ENCODE data around the gene LHPP. TPM values are rescaled to one million over a fixed set of nuclear protein-coding genes. Genes with fewer than 3 reads are reported as not detected.

The LHPP gene
- polyA plus RNA-seq, 5 donors: 11.4 to 17.7 (median 13.0) TPM

DNA sequence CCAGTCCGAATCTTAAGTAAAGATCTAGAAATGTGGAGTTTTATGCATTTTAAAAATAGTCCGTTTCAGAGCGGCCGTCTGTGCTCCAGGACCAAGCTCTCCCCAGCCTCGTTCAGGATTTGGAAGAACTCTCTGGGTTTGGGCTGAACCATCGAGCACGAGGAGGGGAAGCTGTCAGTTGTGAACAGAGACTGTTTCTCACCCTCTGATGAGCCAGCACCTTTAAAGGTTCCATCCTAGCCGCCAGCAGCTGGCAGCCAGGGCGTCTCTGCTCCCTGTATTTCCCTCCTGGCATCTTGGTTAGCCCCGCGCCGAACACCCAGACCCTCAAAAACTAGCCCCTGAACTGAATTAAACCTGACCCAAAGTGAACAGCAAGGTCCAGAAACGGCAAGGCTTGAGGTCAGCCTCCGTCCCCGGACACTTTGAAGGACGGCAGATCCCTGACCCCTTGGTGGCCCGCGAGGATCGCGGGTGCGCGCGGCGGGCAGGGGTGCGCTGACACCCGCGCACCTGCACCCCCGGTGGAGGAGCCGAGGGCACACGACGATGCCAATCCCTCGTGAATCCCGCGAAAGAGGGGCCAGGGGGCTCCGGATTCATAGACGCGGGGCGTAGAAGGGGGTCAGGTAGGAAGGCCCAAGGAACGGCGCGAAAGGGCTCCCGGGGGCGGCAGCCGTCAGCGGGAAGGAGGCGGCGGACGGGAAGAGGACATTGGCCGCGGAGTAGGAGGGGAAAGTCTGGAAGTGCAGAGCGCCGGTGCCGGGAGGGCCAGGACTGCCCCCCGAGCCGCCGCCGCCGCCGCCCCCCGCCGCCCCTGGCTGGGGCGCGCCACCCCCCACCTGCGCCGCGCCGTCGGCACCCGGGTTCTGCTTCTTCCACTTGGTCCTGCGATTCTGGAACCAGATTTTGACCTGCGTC is 14.5 kb upstream of the LHPP start:
- no peak for DNase-seq

DNA sequence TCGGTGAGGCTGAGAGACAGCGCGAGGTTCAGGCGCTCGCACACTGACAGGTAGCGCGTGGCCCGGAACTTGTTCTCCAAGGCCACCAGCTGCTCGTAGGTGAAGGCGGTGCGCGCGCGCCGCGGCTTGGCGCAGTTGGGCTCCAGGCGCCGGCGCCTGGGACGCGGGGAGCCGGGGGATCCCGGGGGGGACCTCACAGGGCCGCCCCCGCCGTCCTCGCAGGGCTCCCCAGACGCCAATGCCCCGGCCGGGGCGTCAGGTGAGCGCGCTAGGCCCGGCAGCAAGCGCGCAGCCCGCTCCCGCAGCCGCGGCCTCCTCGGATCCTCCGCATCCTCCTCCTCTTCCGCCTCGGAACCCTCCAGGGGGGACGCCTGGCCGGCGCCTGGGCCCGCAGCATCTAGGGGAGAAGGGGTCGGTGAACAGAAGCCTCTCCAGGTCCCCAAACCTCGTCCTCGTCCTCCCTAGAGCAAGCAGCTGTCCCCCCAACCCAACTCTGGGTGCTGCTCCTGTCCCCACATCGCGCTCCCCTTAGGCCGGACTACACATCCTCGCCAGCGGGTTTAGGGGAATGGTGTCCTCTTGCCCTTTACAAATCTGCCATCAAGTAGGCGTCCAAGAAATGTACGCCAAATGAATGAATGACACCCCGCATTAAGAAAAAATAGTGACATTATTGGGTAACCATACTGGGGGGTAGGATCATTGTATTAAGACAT is 13.7 kb upstream of the LHPP start:
- DNase-seq: no peak

DNA sequence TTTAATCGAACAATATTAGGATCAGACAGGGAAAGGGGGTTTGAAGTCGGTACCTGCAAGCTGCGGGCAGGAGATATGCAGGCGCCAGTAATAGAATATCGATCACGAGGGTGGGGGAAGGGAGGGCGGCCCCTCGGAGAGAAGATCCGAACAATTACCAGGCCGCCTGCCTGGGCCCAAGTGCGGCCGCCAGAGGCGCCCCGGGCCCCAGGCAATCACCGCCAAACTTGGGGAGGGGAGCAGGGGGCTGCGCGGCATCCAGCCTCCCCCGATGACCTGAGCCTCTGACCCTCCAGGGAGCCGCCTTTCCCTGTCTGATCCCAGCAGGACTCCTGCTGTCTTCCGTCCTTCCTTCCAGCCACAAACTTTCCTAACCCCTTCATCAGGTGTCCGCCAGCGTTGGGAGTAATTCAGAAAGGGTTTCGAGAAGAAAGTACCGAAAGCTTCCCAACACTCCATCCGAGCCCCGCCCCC is 12.9 kb upstream of the LHPP start:
- no peak for DNase-seq

DNA sequence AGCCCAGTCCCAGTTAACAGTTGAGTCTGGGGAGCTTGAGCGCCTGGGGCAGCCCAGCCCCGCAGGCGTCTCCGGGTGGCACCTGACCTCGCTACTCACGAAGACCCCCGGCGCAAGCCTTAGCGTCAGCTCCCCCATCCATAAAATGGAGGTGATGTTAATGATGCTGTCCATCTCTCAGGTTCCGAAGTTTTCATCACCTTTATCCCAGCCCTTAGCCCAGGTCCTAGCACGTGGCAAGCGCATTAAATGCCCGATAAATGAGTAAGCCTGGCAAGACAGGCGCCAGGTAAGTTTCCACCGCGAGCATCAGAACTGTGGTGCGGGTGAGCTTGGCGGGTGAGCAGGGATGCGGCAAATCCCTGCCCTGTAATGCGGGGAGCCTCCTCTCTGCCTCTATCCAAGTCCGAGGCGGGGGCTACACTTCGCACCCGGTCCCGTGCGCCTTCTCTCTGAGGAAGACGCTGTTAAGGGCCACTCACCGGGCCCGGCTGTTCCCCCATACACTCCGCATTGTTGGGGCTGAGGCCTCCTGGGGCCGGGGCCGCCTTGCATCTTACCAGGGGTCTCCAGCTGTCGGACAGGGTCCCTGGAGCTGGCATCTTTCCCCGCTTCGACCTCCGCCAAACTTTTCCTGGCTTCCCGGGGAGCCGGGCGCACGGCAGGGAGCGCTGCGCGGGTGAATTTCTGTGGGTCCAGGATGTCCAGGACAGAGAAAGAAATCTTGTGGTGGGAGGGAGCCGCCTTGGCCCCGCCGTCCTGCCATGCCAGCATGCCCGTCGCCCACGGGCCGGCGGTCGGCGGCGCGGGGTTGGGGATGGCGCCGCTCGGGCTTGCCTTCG is 12.2 kb upstream of the LHPP start:
- DNase-seq: no peak

DNA sequence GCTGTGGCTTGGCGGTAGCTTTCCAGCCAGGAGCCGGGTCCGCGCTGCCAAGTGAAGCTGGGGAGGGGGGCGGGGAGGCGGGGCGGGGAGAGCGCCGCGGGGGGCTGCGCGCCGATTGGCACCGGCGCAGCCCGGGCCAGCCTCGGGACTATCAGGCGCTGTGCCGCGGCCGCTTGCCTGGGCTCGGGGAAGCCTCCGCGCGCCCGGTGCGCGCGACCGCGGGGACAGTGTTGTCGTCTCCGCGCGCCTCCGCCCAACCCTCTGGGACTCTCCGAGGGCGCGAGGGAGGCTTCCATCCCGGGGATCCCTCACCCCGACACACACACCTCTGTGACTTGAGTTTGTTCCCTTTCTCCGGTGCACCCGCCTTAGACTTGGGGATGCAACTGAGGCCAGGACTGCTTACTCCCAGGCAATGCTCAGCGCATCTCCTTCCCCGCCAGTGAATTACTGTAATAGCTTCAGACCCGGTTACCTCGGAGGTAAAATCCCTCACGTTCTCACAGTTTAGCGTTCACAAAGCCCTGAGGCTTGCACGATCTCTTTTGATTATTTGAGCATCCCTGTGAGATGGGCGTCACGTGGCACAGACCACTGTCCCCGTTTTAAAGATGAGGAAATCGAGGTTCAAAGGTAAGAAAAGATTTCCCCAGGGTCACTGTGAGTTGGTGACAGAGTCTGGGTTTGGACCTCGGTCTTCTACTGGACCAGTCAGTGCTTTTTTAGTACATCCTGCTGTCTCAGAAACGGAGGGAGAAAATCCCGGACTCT is 11.4 kb upstream of the LHPP start, which contains the start of gene NKX1-2:
Gene NKX1-2, minus strand, starts transcription at position 24 of the 771 bp plus-strand sequence. CDS start 92 bp downstream, outside the sequence.
- DNase-seq: no peak

DNA sequence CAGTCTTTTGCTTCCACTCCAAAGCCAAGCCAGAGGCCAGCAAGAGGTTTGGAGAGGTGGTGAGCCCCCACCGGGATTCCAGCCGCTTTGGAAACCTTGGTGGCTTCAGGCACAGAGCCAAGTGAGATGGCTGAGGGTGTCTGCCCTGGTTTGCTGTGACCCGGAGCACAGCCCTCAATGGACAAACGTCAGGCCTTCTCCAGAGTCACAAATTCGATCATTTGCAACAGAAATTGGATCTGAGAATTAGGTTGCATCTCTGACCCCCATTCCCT is 10.9 kb upstream of the LHPP start:
- DNase-seq: no peak

DNA sequence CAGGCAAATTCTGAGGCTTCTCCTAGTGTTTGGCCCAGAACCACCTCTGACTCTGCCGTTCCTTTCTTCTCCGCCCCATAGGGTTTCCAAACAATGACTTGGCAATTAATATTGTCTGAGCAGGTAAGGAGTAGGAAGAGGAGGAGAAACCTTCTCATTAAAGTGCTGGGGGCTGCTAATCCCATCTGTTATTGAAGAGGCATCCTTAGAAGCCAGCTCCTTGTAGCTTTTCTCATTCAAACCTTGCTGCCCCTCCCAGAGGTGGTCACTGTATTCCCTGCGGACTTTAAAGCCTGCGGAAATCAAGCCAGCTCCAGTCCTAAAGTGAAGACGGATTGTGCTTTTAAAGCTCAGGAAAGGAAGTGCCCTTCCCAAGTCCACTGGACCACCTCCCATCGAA is 10.3 kb upstream of the LHPP start:
- no peak for DNase-seq

DNA sequence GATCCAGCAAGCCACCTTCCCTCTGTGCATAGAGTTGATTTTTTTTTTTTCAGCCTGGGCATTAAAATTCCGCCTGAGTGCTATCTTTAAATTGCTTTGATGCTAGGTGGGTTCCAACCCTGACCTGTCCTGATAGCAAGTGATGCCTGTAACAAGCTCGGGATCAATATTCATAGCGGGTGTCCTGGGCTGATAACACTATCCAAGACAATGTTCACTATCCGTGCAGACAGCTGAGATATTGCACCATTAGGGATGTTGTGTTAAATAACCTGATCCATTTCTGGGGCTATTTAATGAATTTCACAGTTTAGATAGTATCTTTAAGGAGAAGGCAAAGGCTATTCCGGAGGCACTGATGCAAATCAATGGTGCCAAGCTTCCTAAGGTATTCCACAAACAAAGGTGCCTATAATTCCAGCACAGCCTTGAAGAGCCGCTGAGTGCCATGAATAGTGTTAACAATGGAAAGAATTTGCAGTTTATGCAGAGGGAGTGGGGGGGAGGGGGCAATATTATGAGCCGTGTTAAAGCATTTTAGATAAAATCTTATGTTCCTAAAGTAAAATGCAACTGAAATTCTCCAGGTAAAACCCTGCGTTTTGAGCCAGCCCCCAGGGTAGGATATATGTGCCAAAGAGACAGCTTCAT is 7.5 kb upstream of the LHPP start:
- no peak for DNase-seq

DNA sequence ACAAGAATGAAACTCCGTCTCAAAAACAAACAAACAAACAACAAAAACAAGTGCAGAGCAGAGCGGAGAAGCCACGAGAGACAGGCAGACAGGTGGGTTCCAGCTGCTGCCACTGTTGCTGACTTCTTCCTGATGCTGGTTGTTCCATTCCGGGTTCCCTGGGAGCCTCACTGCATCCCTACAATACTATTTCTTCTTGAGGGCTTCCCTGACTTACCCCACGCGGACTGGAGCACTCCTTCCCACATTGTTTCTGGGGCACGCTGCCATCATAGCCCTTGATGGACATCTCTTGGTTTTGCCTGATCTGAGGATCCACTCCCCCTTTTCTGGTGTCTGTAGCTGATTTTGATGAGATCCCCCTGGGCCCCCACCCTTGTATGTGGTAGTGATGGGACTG is 6.2 kb upstream of the LHPP start:
- DNase-seq: no peak

DNA sequence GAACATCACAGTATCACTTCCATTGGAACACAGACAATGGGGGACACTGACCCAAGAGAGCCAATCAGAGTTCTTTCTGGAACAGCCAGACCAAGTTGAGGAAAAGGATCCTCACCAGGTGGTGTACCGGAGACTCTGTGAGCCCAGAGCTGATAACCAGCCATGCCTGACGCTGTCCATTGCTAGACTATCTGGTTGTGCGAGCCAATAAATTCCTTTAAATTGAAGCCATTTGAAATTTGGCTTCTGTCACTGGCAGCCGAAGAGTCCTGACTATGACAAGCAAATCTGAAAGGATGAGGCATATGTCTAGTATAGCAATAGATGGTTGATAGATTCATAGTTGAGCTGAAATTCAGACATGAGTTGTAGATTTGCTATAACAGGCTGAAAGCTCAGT is 3.1 kb upstream of the LHPP start:
- no peak for DNase-seq

DNA sequence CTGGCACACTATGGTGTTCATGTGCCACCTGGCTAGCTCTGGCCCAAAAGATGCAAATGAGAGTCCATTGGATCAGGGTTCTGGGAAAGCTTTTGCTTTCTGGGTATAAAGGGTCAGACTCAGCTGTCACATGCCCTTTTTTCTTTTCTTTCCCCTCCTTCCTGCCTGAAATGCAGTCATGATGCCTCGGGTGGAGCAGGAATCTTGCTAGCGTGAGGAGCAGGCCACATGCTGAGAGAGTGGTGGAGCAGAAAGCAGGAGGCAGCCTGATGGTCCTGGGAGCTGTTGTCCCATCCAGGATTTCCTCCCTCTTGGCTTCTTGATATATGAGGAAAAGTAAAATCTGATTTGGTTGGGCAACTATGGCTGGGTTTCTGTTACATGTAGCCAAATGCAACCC is 2.7 kb upstream of the LHPP start:
- no peak for DNase-seq

DNA sequence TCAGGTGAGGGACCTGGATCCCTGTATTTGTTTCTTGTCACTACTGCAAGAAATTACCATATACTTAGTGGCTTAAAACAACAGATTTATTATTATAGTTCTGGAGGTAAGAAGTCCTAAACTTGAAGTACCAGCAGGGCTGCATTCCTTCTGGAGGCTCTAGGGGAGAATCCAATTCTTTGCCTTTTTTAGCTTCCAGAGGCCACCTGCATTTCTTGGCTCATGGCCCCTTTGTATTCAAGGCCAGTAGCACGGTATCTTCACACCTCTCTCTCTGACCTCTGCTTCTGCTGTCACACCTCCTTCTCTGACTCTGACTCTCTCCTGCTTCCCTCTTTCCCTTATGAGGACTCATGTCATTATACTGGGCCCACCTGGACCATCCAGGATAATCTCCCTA is 2.2 kb upstream of the LHPP start:
- DNase-seq: no peak

DNA sequence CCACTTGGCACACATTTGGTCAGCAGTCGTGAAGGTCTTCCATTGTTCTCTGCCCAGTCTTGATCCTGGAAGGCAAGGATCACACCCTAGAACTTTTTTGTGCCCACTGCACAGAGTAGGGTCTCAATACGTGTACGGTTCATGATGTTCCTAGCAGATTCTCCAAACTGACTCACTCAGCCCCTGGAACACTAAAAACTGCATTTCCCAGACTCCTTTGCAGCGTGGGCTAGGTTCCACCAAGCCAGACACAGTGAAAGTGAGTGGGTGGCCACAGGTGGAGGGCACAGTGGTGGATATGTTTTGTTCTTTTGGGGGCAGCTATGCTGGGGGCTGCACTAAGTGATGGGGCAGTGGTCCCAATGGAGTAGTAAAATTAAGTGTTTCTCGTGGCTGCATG is 1.5 kb upstream of the LHPP start:
- DNase-seq: no peak

DNA sequence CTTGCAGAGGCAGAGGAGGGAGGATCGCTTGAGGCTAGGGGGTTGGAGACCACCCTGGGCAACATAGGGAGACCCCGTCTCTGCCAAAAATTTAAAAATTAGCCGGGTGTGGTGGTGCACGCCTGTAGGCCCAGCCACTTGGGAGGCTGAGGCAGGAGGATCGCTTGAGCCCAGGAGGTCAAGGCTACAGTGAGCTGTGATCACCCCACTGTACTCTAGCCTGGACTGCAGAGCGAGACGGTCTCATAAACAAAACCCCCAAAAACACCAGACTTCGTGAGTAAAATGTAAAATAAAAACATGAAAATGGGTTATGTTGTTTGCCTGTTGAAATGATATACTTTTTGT is 699 bp downstream of the LHPP start:
- DNase-seq: no peak

DNA sequence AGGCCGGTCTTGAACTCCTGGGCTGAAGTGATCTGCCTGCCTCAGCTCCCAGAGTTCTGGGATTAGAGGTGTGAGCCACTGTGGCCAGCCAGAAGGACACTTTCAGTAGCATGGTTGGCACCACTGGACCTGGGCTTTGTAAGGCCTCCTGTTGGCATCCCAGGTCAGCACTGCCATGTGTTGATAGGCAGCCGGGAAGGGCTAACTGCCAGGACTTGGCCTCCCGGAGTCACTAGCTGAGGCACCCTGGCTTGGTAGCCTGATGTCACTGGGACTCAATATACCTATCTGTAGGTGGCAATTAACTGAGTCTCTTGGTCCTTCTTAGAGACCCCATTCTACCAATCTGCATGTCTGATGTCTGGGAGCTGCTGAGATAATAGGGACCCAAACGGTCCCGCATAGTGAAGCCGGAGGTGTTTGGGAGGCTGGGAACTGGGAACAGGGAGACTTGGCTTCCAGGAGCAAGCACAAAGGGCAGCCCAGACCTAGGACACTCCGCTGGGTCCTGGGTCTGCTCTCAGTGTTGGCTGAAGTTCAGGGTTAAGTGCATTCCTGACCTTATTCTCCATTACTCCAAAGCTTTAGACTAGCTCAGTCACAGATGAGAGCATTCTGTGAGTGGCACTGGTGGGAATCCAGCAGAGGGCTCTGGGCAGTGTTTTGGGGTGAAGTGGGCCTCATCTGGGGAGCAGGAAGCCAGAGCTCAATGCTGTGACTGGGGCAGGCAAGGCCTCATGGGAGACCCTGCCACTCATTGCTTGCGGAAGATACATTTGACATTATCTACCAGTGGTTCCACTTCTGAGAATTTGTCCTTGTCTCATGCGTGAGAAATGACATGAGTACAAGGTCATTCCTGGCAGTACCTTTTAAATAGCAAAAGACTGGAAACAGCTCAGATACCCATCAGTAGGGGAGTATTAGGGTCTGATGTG is 2.7 kb downstream of the LHPP start:
- no peak for DNase-seq

DNA sequence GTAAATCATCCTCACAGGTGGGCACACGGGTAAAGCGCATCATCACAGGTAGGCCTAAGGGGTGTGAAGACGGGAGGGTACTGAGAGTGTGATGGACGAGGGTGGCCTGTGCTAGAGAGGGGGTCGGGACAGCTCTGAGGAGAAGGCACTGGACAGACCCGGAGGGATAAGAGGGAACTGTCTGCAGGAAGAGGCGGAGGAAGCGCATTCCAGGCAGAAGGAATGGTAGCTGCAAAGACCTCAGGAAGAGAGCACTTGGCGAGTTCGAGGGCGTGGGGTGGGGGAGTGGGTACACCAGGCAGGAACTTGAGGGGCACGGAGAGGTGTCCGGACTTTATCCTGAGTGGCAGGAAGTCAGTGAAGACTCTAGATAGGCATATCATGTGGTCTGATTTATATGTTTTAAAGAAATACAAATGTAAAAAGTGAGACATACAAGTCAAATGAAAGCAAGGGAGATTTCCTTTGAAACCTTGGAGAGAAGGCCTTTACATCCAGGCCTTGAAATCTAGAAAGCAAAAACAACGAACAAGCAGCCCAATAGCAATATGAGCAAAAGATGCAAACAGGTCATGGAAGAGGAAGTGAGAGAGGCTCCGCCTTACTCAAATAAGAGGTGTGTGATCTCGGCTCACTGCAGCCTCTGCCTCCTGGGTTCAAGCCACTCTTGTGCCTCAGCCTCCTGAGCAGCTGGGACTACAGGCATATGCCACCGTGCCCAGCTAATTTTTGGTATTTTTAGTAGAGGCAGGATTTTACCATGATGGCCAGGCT is 3.6 kb downstream of the LHPP start:
- DNase-seq: no peak

DNA sequence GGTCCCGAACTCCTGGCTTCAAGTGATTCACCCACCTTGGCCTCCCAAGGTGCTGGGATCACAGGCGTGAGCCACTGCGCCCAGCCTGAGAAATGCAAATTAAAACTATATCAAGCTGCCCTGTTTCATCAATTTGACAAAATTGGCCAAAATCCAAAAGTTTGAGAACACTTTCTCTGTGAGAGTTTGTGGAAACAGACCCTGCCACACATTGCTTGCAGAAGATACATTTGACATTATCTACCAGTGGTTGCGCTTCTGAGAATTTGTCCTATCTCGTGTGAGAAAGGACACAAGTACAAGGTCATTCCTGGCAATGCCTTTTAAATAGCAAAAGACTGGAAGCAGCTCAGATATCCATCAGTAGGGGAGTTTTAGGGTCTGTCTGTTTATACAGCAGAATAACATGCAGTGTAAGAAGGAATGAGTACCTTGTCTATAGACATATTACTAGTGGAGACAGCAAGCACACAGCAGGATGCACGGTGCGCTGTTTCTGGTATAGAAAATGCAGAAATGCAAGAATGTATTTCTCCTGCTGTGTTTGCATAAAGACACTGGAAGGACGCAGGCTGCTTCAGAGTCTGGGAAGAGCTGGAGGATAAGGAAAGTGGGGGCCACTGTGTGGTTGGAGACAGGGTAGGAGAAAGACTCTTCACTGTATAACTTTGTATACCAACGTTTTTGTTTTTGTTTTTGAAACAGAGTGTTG is 4.3 kb downstream of the LHPP start:
- no peak for DNase-seq

DNA sequence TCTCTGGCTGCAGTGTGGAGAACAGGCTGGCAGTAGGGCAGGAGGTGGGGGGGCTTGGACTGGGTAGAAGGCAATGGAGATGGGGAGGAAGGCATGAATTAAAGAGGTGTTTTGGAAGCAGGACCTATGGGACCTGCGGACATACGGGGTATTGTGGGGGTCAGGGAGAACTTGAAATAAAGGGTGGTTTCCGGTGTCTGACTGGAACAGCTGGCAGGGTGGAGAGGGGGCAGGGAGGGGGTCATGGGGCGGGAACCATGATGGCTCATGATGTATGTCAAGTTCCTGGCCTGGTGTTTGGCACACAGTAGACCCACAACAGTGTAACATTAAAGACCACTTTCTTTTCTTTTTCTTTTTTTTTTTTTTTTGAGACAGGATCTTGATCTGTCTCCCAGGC is 5.5 kb downstream of the LHPP start:
- no peak for DNase-seq
